Measurements from ENCODE around the gene RPN2.

RPN2 gene

GRCh38 chr20:37245216-37246150 is 66.4 kb downstream of the RPN2 start:
- no peak overlapping the region for H3K27ac ChIP-seq

DNA sequence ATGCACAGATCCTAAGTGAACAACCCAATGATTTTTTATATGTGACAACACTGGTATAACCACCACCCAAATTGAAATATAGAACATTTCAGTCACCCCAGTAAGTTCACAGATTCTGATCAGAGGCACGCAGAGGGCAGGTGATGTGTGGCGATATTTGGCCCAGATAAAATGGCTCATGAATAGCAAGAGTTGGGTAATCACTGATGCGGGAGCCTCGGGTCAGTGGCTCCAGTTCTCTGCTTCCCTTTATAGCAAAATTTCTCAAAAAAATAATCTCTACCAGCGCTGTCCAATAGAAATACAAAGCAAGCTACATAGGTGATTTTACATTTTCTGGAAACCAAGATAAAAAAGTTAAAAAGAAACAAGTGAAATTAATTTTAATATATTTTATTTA is 67.6 kb downstream of the RPN2 start:
- peaks cover 15% of the 10 kb centered on the region for H3K36me3 ChIP-seq (ENCODE audit: insufficient read depth, low read length)
- no peaks in the 10 kb centered on the region for H3K9me3 ChIP-seq (ENCODE audit: low read depth, low read length)
- no peak for TF ChIP-seq FOXP2 (optimal IDR thresholded peaks at IDR 0.05; ENCODE audit: control extremely low read depth, extremely low read length, insufficient read depth)
- TF ChIP-seq POLR2AphosphoS5 (IDR thresholded peaks at IDR 0.05; ENCODE audit: borderline replicate concordance, low read depth, low read length) = no peak
- no peak for TF ChIP-seq EZH2 (IDR thresholded peaks at IDR 0.05)
- DNase-seq (ENCODE audit: low read depth, low spot score) = no peak
- H3K9ac ChIP-seq (ENCODE audit: insufficient read length) = no peak overlapping the region
- no peak overlapping the region for H3K4me3 ChIP-seq
- H3K27ac ChIP-seq = no peak overlapping the region

More at GRCh38 chr20:37245216-37246150, 66.4 kb downstream of the RPN2 start:
- H3K9ac ChIP-seq (ENCODE audit: insufficient read length) = no peak overlapping the region
- H3K36me3 ChIP-seq (ENCODE audit: insufficient read depth, low read length) = peaks cover 28% of the 10 kb centered on the region
- no peak overlapping the region for H3K4me3 ChIP-seq
- TF ChIP-seq POLR2AphosphoS5 (IDR thresholded peaks at IDR 0.05; ENCODE audit: borderline replicate concordance, low read depth, low read length) (no peak; the same call in 1 of the 2 replicates), EZH2 (IDR thresholded peaks at IDR 0.05) (no peak), FOXP2 (optimal IDR thresholded peaks at IDR 0.05; ENCODE audit: control extremely low read depth, extremely low read length, insufficient read depth) (no peak)
- no peaks in the 10 kb centered on the region for H3K9me3 ChIP-seq (ENCODE audit: low read depth, low read length)
- no peak for DNase-seq (ENCODE audit: low read depth, low spot score)

GRCh38 chr20:37247547-37247946 is 68.4 kb downstream of the RPN2 start:
- no peak for TF ChIP-seq POLR2AphosphoS5 (IDR thresholded peaks at IDR 0.05; ENCODE audit: borderline replicate concordance, low read depth, low read length)
- TF ChIP-seq FOXP2 (optimal IDR thresholded peaks at IDR 0.05; ENCODE audit: control extremely low read depth, extremely low read length, insufficient read depth) = no peak
- no peak for TF ChIP-seq EZH2 (IDR thresholded peaks at IDR 0.05)
- no peak overlapping the region for H3K4me3 ChIP-seq
- no peak for DNase-seq (ENCODE audit: low read depth, low spot score)

DNA sequence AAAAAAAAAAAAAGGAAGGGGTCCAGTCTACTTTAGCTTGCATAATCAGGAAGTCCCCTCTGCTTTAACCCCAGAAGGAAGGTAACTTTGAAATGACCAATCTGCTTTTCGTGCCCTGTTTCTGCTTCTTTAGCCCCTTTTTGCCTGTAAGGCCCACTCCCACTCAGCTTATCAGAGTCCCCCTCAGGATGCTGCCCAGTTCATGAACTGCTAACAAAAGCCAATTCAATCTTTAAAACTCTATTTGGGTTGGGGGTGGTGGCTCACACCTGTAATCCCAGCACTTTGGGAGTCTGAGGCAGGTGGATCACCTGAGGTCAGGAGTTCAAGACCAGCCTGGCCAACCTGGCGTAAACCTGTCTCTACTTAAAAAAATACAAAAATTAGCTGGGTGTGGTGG is 70.2 kb downstream of the RPN2 start:
- H3K36me3 ChIP-seq (ENCODE audit: insufficient read depth, low read length) = no peaks in the 10 kb centered on the region
- H3K4me3 ChIP-seq = no peak overlapping the region
- H3K9ac ChIP-seq (ENCODE audit: insufficient read length) = no peak overlapping the region
- no peak for TF ChIP-seq FOXP2 (optimal IDR thresholded peaks at IDR 0.05; ENCODE audit: control extremely low read depth, extremely low read length, insufficient read depth)
- DNase-seq (ENCODE audit: low read depth, low spot score) = no peak
- H3K9me3 ChIP-seq (ENCODE audit: low read depth, low read length) = no peaks in the 10 kb centered on the region
- H3K27ac ChIP-seq = no peak overlapping the region

More at GRCh38 chr20:37247547-37247946, 68.4 kb downstream of the RPN2 start:
- H3K9ac ChIP-seq (ENCODE audit: insufficient read length) = no peak overlapping the region
- no peaks in the 10 kb centered on the region for H3K9me3 ChIP-seq (ENCODE audit: low read depth, low read length)
- peaks cover 7% of the 10 kb centered on the region for H3K36me3 ChIP-seq (ENCODE audit: insufficient read depth, low read length)
- H3K27ac ChIP-seq = no peak overlapping the region

- Histone ChIP-seq H3K9ac (ENCODE audit: insufficient read length) (no peak overlapping the region), H3K36me3 (ENCODE audit: insufficient read depth, low read length) (no peaks in the 10 kb centered on the region), H3K9me3 (ENCODE audit: low read depth, low read length) (no peaks in the 10 kb centered on the region), H3K27ac (no peak overlapping the region), H3K4me3 (no peak overlapping the region)
- TF ChIP-seq POLR2AphosphoS5 (IDR thresholded peaks at IDR 0.05; ENCODE audit: borderline replicate concordance, low read depth, low read length) = no peak
- no peak for TF ChIP-seq EZH2 (IDR thresholded peaks at IDR 0.05)
- no peak for TF ChIP-seq FOXP2 (optimal IDR thresholded peaks at IDR 0.05; ENCODE audit: control extremely low read depth, extremely low read length, insufficient read depth)
- no peak for DNase-seq (ENCODE audit: low read depth, low spot score)
These were observed 72.8 kb downstream of the RPN2 start for GRCh38 chr20:37251825-37252477.

DNA sequence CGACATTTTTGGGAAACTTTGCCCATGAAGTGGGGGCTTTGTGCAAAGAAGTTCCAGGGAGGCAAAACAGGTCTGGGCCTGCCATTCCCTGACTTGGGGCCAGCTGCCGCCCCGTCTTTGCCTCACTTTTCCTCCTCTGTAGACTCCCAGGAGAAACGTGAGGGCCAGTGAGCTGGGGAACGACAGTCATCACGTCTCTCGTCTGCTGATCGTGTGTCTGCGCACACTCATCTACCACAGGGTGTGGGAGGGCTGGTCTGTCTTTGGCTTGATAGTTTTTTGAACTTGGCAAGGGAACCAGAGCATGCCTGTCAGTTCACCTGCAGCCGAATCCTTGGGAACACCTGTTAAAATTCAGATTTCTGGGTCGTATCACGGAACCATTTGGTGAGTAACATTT is 74.0 kb downstream of the RPN2 start:
- no peak overlapping the region for H3K9ac ChIP-seq (ENCODE audit: insufficient read length)
- no peak for DNase-seq (ENCODE audit: low read depth, low spot score)
- H3K27ac ChIP-seq = no peak overlapping the region
- no peaks in the 10 kb centered on the region for H3K36me3 ChIP-seq (ENCODE audit: insufficient read depth, low read length)
- H3K4me3 ChIP-seq = no peak overlapping the region
- no peaks in the 10 kb centered on the region for H3K9me3 ChIP-seq (ENCODE audit: low read depth, low read length)
- TF ChIP-seq POLR2AphosphoS5 (IDR thresholded peaks at IDR 0.05; ENCODE audit: borderline replicate concordance, low read depth, low read length) (no peak), FOXP2 (optimal IDR thresholded peaks at IDR 0.05; ENCODE audit: control extremely low read depth, extremely low read length, insufficient read depth) (no peak), EZH2 (IDR thresholded peaks at IDR 0.05) (no peak)

GRCh38 chr20:37254114-37254878 is 75.2 kb downstream of the RPN2 start:
- H3K4me3 ChIP-seq = no peak overlapping the region
- no peak overlapping the region for H3K27ac ChIP-seq
- DNase-seq (ENCODE audit: low read depth, low spot score) = no peak
- no peak overlapping the region for H3K9ac ChIP-seq (ENCODE audit: insufficient read length)
- no peaks in the 10 kb centered on the region for H3K9me3 ChIP-seq (ENCODE audit: low read depth, low read length)
- TF ChIP-seq FOXP2 (optimal IDR thresholded peaks at IDR 0.05; ENCODE audit: control extremely low read depth, extremely low read length, insufficient read depth) (no peak), EZH2 (IDR thresholded peaks at IDR 0.05) (no peak), POLR2AphosphoS5 (IDR thresholded peaks at IDR 0.05; ENCODE audit: borderline replicate concordance, low read depth, low read length) (no peak)
- no peaks in the 10 kb centered on the region for H3K36me3 ChIP-seq (ENCODE audit: insufficient read depth, low read length)

DNA sequence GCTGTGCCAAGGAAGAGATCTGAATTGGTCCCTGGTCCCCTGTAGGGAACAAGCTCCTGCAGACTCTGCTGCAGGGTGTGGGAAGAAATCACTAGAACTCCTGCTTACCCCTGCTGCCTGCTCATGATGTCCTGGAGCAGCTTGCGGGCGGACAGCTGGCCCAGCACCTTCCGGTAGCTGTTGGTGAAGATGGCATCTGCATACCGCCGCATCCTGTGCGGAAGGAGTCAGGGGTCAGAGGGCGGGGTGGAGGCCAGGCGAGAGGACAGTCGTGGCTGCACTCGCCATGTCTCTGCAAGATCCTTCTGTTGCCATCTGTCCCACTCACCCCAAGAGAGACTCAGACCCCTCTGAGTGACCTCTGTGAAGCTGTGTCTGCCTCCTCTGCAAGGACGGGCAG is 77.2 kb downstream of the RPN2 start:
- DNase-seq (ENCODE audit: low read depth, low spot score) = no peak
- Histone ChIP-seq H3K4me3 (no peak overlapping the region), H3K9ac (ENCODE audit: insufficient read length) (no peak overlapping the region), H3K27ac (no peak overlapping the region), H3K36me3 (ENCODE audit: insufficient read depth, low read length) (no peaks in the 10 kb centered on the region), H3K9me3 (ENCODE audit: low read depth, low read length) (no peaks in the 10 kb centered on the region)
- TF ChIP-seq POLR2AphosphoS5 (IDR thresholded peaks at IDR 0.05; ENCODE audit: borderline replicate concordance, low read depth, low read length) (no peak), FOXP2 (optimal IDR thresholded peaks at IDR 0.05; ENCODE audit: control extremely low read depth, extremely low read length, insufficient read depth) (no peak), EZH2 (IDR thresholded peaks at IDR 0.05) (no peak)

Measured in SK-N-MC (cell line).